K562 (cell line): ENCODE measurements around the gene KISS1R. TPM values are rescaled to one million over a fixed set of nuclear protein-coding genes. Genes with fewer than 3 reads are reported as not detected.

Experiments
- ARID2 ChIP-seq: fragments of 450-650 bp; IDR thresholded peaks from 2 replicates; pipeline ENCODE4 v1.6.1; 2017; ENCODE audit warnings: antibody characterized with exemption, mild to moderate bottlenecking
- BRF2 ChIP-seq: IDR thresholded peaks from 3 replicates; pipeline ENCODE4 v1.6.1; 2011; ENCODE audit warnings: borderline replicate concordance, mild to moderate bottlenecking; ENCODE audit not compliant: insufficient read length, insufficient read depth
- CEBPG ChIP-seq, 3 experiments: fragments of 200-800 bp in 1 of 3; sonication (Bioruptor generic) in 1 of 3; sonication (generic) in 1 of 3; formaldehyde crosslinking in 1 of 3; IDR thresholded peaks in 2 of 3; conservative IDR thresholded peaks in 1 of 3; 2 replicates each; pipeline versions ENCODE4 v1.6.1 to v1.8.0; 2016 to 2022; ENCODE audit warnings: missing compliant biosample characterization in 2 of 3, missing genetic modification characterization in 2 of 3, mild to moderate bottlenecking in 1 of 3, missing genetic modification reagents in 1 of 3
- CXXC5 ChIP-seq: fragments of 250-450 bp; sonication (Bioruptor Pico); IDR thresholded peaks from 2 replicates; pipeline ENCODE4 v1.8.0; 2022; ENCODE audit warnings: inconsistent platforms, mild to moderate bottlenecking, moderate library complexity
- FOXA3 ChIP-seq, 2 experiments: fragments of 450-650 bp in 1 of 2; sonication (generic) in 1 of 2; formaldehyde crosslinking; IDR thresholded peaks in 1 of 2; conservative IDR thresholded peaks in 1 of 2; 2 replicates each; pipeline versions ENCODE4 v1.4.0 to v1.8.0; 2020 to 2022; ENCODE audit warnings: mild to moderate bottlenecking in 2 of 2, missing genetic modification reagents in 1 of 2
- HDAC1 ChIP-seq, 2 experiments: fragments of 450-650 bp; IDR thresholded peaks; 2 replicates each; pipeline ENCODE4 v1.6.1; 2016 to 2017; ENCODE audit warnings: inconsistent platforms in 1 of 2, mild to moderate bottlenecking in 1 of 2, moderate library complexity in 1 of 2
- HDAC6 ChIP-seq: IDR thresholded peaks from 2 replicates; pipeline ENCODE4 v1.6.1; 2012; ENCODE audit warnings: low read depth, mild to moderate bottlenecking, control low read depth, inconsistent platforms, low read length, moderate library complexity
- XRCC3 ChIP-seq: fragments of 450-650 bp; IDR thresholded peaks from 2 replicates; pipeline ENCODE4 v1.6.1; 2017; ENCODE audit warnings: mild to moderate bottlenecking, moderate library complexity
- ZC3H11A ChIP-seq: IDR thresholded peaks from 2 replicates; pipeline ENCODE4 v1.6.1; 2012; ENCODE audit warnings: low read depth, low read length, improper control_type of control experiment
- ZNF175 ChIP-seq: fragments of 200-800 bp; sonication (Bioruptor generic); IDR thresholded peaks from 2 replicates; pipeline ENCODE4 v1.6.1; 2016; ENCODE audit warnings: low read depth, mild to moderate bottlenecking, missing genetic modification characterization, missing compliant biosample characterization
- ZNF586 ChIP-seq: fragments of 450-650 bp; formaldehyde crosslinking; conservative IDR thresholded peaks from 2 replicates; pipeline ENCODE4 v1.4.0; 2020; ENCODE audit warnings: mild to moderate bottlenecking, moderate library complexity
- polyA plus RNA-seq, 8 experiments: library from polyadenylated mRNA; depleted of rRNA in 4 of 8; stranded (reverse) in 5 of 8; unstranded in 3 of 8; fragments of >200 nt; fragmentation: Nextera tagmentation in 2 of 8; fragmentation: Illumina TruSeq in 1 of 8; extraction: Ambion mirVana in 2 of 8; extraction: Trizol in 1 of 8; gene quantifications; 2 replicates each; pipeline versions ENCODE4 v1.2.1 to v1.2.3, GENCODE V29; 2011 to 2014; ENCODE audit warnings: inconsistent platforms in 1 of 8, missing spikeins in 1 of 8
- total RNA-seq, 7 experiments: library from RNA; depleted of rRNA in 6 of 7; stranded (reverse); fragments of >200 nt in 6 of 7; fragmentation: Illumina TruSeq in 2 of 7; extraction: Trizol in 2 of 7; gene quantifications; 2 replicates each; pipeline versions ENCODE4 v1.2.1 to v1.2.3, GENCODE V29; 2011 to 2021; ENCODE audit warnings: low replicate concordance in 1 of 7
- TF ChIP-seq, protein P1 (sequence below), 3 experiments: fragments of 200-800 bp in 1 of 3; sonication (Bioruptor generic) in 1 of 3; sonication (generic) in 1 of 3; formaldehyde crosslinking in 1 of 3; IDR thresholded peaks; 2 replicates each; pipeline versions ENCODE4 v1.6.1 to v1.8.0; 2016 to 2022; ENCODE audit warnings: mild to moderate bottlenecking in 2 of 3, missing compliant biosample characterization in 2 of 3, missing genetic modification characterization in 2 of 3, missing genetic modification reagents in 1 of 3
- TF ChIP-seq, protein P2 (sequence below): sonication (generic); formaldehyde crosslinking; IDR thresholded peaks from 2 replicates; pipeline ENCODE4 v1.8.1; 2023; ENCODE audit warnings: mild to moderate bottlenecking, missing genetic modification reagents
- TF ChIP-seq, protein P3 (sequence below): fragments of 450-650 bp; IDR thresholded peaks from 2 replicates; pipeline ENCODE4 v1.6.1; 2017; ENCODE audit warnings: mild to moderate bottlenecking, moderate library complexity
- TF ChIP-seq, protein P4 (sequence below): fragments of 450-650 bp; IDR thresholded peaks from 2 replicates; pipeline ENCODE4 v1.6.1; 2018; ENCODE audit not compliant: partially characterized antibody

Gene KISS1R
- total and polyA plus RNA-seq, 9 of the 15 experiments (the other 6 are each of a cell fraction or from before 2014, with no cell fraction given): 0.37 to 39.4 (median 2.0) TPM

GRCh38 chr19:903266-903797 lies 13.8 kb upstream of the KISS1R start (continued):
- TF ChIP-seq, protein P1, sequence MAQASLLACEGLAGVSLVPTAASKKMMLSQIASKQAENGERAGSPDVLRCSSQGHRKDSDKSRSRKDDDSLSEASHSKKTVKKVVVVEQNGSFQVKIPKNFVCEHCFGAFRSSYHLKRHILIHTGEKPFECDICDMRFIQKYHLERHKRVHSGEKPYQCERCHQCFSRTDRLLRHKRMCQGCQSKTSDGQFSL (CRISPR knock-in tag; IDR thresholded peaks at IDR 0.05): peak; percentile 57; the same call in 1 of the 2 replicates
- TF ChIP-seq, protein P1 (tag; IDR thresholded peaks at IDR 0.05): no peak
- TF ChIP-seq ZC3H11A: no peak
- TF ChIP-seq ZNF586 (CRISPR knock-in tag): no peak
- no peak for TF ChIP-seq HDAC6
- TF ChIP-seq XRCC3: no peak
- TF ChIP-seq HDAC1 (IDR thresholded peaks at IDR 0.05): 0 out of 4 replicates have a peak, but pooled peaks of 1 of the 2 experiments have one; percentile 17
- TF ChIP-seq ZNF175 (CRISPR knock-in tag): no peak
- TF ChIP-seq BRF2: no peak
- TF ChIP-seq, protein P2, sequence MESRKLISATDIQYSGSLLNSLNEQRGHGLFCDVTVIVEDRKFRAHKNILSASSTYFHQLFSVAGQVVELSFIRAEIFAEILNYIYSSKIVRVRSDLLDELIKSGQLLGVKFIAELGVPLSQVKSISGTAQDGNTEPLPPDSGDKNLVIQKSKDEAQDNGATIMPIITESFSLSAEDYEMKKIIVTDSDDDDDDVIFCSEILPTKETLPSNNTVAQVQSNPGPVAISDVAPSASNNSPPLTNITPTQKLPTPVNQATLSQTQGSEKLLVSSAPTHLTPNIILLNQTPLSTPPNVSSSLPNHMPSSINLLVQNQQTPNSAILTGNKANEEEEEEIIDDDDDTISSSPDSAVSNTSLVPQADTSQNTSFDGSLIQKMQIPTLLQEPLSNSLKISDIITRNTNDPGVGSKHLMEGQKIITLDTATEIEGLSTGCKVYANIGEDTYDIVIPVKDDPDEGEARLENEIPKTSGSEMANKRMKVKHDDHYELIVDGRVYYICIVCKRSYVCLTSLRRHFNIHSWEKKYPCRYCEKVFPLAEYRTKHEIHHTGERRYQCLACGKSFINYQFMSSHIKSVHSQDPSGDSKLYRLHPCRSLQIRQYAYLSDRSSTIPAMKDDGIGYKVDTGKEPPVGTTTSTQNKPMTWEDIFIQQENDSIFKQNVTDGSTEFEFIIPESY (CRISPR knock-in tag): peak; percentile 75
- TF ChIP-seq, protein P3, sequence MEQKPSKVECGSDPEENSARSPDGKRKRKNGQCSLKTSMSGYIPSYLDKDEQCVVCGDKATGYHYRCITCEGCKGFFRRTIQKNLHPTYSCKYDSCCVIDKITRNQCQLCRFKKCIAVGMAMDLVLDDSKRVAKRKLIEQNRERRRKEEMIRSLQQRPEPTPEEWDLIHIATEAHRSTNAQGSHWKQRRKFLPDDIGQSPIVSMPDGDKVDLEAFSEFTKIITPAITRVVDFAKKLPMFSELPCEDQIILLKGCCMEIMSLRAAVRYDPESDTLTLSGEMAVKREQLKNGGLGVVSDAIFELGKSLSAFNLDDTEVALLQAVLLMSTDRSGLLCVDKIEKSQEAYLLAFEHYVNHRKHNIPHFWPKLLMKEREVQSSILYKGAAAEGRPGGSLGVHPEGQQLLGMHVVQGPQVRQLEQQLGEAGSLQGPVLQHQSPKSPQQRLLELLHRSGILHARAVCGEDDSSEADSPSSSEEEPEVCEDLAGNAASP: no peak
- TF ChIP-seq FOXA3 (CRISPR knock-in tag; conservative IDR thresholded peaks at IDR 0.05 in 1 of 2, IDR thresholded peaks at IDR 0.05 in 1 of 2): peak in 1 of 2 experiments; percentile 67; a peak in 1 of 4 replicates
- TF ChIP-seq, protein P4, sequence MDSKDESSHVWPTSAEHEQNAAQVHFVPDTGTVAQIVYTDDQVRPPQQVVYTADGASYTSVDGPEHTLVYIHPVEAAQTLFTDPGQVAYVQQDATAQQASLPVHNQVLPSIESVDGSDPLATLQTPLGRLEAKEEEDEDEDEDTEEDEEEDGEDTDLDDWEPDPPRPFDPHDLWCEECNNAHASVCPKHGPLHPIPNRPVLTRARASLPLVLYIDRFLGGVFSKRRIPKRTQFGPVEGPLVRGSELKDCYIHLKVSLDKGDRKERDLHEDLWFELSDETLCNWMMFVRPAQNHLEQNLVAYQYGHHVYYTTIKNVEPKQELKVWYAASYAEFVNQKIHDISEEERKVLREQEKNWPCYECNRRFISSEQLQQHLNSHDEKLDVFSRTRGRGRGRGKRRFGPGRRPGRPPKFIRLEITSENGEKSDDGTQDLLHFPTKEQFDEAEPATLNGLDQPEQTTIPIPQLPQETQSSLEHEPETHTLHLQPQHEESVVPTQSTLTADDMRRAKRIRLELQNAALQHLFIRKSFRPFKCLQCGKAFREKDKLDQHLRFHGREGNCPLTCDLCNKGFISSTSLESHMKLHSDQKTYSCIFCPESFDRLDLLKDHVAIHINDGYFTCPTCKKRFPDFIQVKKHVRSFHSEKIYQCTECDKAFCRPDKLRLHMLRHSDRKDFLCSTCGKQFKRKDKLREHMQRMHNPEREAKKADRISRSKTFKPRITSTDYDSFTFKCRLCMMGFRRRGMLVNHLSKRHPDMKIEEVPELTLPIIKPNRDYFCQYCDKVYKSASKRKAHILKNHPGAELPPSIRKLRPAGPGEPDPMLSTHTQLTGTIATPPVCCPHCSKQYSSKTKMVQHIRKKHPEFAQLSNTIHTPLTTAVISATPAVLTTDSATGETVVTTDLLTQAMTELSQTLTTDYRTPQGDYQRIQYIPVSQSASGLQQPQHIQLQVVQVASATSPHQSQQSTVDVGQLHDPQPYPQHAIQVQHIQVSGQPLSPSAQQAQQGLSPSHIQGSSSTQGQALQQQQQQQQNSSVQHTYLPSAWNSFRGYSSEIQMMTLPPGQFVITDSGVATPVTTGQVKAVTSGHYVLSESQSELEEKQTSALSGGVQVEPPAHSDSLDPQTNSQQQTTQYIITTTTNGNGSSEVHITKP: peak; percentile 72
- no peak for TF ChIP-seq ARID2
- TF ChIP-seq CEBPG (CRISPR knock-in tag; IDR thresholded peaks at IDR 0.05): 0 out of 2 replicates have a peak, but pooled peaks have one; percentile 19
- no peak for TF ChIP-seq CEBPG (tag; conservative IDR thresholded peaks at IDR 0.05 in 1 of 2, IDR thresholded peaks at IDR 0.05 in 1 of 2)
- TF ChIP-seq CXXC5 (CRISPR knock-in tag): 0 out of 2 replicates have a peak, but pooled peaks have one; percentile 22
